GM20431 (cell line): Measurements from ENCODE around the gene SPRR1B.
"Not testable (repeated sequence)": the region's sequence is repeated elsewhere in the genome, so short reads cannot be mapped to it uniquely, and the experiment has no call there.

Experiments
- in situ Hi-C: fragments of 300-500 bp; cut with MseI, MboI; formaldehyde crosslinking; loops from one replicate; pipeline ENCODE4 v1.15.0; 2020; ENCODE audit warnings: low sequenced_read_pairs; ENCODE audit not compliant: unreplicated experiment

SPRR1B gene, protein sequence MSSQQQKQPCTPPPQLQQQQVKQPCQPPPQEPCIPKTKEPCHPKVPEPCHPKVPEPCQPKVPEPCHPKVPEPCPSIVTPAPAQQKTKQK

DNA sequence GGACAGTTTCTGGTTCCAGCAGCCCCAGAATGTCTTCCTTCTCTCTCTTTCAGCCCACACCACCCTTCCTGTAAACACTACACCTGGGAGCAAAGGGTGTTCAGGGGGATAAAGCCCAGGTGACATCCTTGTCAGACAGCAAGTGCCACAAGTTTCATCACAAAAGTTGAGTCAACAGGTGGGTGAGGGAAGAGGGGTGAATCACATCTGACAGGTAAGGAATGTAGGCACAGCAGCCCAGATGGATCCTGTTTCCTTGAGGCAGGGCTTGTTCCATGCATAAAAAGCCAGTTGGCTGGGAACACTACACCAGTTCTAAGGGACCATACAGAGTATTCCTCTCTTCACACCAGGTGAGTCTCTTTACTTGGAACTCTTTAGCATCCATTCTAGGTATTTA lies at the start of gene SPRR1B:
Gene SPRR1B, plus strand, starts transcription at position 309 of the 400 bp plus-strand sequence. CDS start 1,143 bp downstream, outside the sequence.
- in situ Hi-C loops, result no loop called here

DNA sequence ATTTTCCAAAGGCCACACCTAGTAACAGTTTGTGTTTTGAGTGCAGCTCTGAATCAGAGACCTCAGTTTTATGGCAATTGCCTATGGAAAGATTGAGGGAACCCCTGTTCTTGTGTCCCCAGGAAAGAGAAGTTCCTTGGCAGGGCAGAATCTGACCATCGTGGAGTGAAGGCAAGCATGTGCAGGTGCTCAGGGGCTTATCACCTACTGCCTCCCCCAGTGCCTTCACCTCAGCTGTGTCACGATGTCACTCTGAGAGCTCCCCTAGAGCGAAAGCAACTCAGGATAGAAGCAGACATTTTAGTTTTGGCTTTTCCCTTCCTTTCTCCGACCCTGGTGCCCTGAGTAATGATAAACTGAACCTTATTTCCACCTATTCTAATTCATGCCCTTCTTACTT lies 48.9 kb upstream of the SPRR1B start:
- in situ Hi-C loops, result no loop called here

DNA sequence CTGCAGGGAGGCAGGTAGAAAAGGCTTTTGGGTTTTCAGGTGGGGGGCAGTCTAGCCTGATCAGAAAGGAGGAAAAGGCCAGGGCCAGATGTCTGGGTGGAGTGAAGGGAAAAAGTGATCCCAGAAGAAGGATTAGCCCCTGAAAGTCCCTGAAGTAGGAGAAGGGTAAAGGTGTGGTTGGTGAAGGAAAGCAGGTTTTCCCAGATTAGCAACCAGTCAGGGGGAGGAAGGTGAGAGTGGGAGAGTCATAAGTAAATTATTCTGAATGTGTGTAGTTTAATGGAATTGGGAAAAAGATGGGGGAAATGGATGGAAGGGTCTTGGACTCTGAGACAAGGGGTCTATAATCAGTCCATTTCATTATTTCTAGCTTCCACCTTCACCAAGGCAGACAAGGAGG lies 47.8 kb upstream of the SPRR1B start:
- in situ Hi-C loops, result no loop called here

DNA sequence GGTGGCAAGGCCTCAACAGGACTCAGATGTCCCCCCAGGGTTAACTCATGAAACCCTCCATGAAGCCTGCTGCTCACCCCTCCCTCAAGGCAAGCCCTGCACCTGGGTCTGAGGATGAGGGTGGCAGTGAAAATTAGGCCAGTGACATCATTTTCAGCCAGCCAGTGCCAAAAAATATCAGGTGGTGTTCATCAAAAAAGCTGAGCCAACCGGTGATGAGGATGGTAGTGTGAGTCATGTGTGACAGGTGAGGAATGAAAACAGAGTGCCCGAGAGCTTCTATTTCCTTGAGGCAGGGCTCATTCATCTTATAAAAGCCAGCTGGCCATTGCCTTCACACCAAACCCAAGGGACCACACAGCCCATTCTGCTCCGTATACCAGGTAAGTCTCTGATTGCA lies 47.3 kb upstream of the SPRR1B start, which contains the start of gene SPRR1A:
Gene SPRR1A, plus strand, starts transcription at position 339 of the 400 bp plus-strand sequence. CDS start 1,150 bp downstream, outside the sequence.
- in situ Hi-C loops, result no loop called here

DNA sequence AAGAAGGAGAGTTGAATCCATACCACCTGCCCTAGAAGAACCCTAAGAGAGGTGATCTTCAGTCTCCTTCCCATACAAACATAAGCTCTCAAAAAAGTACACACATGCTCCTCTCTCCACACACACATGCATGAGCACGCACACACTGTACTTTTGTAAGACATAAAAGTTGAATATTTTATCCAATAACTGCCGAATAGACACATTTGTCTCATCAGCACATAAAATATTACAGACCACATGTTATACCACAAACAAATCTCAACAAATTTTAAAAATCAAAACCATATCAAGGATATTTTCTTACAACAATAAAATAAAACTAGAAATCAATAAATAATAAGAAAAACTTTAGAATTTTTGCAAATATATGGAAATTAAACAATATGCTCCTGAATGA lies 44.4 kb upstream of the SPRR1B start:
- in situ Hi-C loops, result no loop called here

DNA sequence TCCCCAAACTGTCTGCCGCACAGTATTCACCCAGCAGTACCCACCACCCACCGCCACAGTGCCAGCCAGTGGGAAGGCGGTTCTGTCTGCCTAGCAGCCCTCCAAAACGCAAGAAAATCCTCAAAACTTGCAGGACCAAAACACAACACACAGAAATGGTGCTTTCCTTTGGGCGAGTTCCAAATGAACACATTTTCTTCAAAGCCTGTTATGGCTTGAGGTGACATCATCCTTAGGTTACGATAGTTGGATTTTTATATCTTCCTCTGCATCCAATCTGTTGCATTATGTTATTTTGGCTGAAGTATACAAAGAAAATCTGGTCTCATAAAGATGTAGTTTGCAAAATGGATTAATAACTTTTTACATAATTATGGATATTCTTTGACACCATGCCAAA lies 37.8 kb upstream of the SPRR1B start:
- in situ Hi-C loops, result no loop called here

DNA sequence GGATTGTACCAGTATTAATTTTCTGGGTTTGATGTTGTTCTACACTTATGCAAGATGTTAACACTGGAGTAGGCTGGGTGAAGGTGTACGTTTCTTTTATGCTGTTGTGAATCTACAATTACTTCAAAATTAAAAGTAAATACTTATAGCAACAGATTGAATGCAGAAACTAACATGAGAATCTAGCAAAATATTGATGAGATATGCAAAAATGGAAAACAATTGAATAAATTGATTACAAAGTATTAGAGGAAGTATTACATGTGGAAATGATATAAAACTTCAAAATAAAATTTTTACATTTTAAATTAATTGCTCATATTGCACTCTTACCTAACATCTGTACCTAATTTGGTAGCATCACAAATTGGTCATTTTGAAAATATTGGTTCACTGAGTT lies 35.2 kb upstream of the SPRR1B start:
- in situ Hi-C loops, result no loop called here

DNA sequence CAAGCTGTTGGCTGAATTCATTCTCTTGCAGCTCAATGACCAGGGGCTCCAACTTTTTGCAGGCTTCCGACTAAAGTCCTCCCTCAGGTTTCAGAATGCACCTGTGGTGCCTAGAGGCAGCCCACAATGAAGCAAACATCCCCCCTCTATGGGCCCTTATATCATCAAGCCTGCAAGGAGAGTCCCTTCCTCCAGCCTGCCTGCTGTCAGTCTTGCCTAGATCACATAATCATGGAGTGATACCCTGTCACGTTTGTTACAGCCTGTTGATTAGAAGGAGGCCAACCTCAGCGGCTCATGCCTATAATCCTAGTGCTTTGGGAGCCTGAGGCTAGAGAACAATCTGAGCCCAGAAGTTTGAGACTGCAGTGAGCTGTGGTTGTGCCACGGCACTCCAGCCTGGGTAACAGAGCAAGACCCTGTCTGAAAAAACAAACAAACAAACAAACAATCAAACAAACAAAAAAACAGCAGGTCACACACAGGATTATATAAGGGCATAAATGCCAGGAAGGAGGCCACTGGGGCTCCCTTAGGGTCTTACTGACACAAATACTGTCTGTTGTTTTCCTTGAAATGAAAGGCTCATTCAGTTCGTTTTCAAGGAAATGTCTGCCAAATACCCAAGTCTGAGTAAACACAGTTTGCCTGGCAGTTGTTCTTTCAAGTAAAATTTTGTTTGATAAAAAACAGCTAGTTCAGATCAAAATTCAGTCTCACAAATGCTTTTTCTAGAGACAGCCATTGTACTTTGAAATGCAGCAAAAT lies 34.2 kb upstream of the SPRR1B start:
- in situ Hi-C loops, result no loop called here

DNA sequence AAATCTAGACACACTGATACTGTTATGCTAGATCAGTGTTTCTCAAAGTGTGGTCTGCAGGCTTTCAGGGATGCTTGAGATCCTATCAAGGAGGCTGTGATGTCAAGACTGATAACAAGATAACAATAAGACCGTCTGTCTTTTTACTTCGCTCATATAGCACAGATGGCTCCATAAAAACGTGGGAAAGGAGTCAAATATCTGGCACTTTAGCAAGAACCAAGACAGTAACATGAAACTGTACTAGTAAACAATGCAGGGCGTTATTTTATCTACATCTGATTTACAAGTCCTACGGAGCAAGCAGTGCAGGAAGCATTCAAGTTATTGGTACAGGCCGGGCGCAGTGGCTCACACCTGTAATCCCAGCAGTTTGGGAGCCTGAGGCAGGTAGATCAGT lies 33.1 kb upstream of the SPRR1B start:
- in situ Hi-C loops, result no loop called here

DNA sequence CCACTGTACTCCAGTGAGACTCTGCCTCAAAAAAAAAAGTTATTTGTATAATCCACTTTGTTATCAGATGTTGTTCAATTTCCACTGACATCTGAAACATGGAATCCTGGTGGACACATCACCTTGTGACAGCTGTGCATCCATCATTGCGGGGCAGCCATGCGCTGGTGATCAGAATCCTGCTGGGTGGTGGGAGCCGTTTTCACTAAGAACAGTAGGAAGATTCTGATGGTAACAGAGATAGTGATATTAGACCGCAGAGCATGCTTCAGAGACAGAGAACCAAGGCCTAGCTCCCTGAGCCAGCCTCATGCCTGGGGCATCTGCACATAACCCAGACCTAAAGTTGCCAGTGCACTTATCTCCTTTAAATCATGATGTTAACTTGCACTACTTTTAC lies 32.5 kb upstream of the SPRR1B start:
- in situ Hi-C loops, result no loop called here

DNA sequence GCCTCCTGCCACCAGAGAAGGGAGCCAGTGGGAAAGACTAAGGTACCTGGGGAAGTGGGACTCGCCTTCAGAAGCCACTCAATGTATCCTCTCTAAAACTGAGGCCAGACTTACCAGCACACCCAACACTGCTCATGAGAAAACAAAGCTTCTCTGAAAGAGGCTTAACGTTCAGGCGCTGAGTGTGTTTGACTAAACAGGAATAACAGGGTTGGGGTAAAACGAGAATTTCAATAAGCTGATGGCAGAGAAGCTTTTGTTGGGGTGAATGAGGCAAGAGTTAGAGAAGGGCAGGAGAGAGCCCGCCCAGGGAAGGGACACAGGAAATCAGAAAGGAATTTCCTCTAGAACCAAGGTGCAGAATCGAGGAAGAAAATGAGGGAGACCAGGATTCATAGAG lies 31.2 kb upstream of the SPRR1B start:
- in situ Hi-C loops, result no loop called here

DNA sequence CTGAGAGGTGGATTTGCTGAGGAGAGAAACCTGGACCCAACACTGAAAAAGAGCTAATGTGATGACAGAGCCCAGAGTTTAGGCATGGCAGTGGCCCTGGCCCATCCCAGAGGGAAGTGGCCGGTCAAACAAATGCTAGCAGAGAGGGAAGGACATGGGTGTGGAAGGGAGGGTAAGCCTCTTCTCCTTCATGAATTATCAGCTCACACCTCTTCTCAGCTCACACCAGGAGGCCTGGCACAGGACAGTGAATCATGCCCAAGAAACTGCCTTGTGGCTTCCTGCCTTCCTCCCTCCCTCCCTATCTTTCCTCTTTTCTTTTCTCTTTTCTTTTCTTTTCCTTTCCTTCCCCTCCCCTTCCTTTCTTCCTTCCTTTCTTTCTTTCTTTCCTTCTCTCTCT lies 30.7 kb upstream of the SPRR1B start:
- in situ Hi-C loops, result no loop called here

DNA sequence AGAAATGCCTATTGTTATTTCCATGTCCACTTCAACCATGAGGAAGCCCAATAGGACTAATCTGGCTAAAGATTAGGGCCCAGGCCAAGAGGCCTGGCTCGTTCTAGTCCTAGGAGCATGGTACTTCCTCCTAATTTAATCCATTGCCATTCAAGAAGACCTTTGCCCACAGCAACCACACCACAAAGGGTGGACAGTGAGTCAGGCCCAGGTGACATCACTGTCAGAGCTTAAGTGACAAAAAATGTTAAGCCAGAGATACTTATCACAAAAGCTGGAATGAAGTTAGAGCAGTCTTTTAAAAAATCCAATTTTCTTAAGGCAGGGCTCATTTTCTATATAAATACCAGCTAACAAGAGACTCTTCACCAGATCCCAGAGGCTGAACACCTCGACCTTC lies 29.6 kb upstream of the SPRR1B start, which contains the start of gene SPRR3:
Gene SPRR3, plus strand, starts transcription at position 368 of the 400 bp plus-strand sequence. CDS start 1,272 bp downstream, outside the sequence.
- in situ Hi-C loops, result no loop called here

DNA sequence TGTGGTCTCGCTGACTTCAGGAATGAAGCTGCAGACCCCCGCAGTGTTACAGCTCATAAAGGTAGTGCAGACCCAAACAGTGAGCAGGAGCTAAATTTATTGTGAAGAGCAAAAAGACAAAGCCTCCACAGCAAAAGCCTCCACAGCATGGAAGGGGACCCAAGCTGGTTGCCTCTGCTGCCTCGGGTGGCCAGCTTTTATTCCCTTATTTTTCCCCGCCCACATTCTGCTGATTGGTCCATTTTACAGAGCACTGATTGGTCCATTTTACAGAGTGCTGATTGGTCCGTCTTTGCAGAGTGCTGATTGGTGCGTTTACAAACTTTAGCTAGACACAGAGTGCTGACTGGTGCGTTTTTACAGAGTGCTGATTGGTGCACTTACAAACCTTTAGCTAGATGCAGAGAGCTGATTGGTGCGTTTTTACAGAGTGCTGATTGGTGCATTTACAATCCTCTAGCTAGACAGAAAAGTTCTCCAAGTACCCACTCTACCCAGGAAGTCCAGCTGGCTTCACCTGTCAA lies 19.7 kb upstream of the SPRR1B start:
- in situ Hi-C loops, result not testable (repeated sequence)

DNA sequence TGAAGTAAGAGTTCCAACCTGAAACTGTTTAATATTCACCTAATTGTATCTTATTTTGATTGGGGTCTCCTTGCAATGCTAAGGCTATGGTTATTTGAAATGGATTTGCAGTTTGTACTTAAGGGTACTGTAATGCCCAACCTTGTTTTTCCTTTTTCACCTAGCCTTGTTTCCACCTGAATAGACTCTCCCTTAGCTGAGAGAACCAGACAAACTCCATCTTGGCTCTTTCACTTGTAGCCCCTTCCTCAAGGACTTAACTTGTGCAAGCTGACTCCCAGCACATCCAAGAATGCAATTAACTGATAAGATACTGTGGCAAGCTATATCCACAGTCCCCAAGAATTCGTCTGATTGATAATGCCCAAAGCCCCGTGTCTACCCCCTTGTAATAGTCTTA lies 9.2 kb upstream of the SPRR1B start:
- in situ Hi-C loops, result not testable (repeated sequence)

DNA sequence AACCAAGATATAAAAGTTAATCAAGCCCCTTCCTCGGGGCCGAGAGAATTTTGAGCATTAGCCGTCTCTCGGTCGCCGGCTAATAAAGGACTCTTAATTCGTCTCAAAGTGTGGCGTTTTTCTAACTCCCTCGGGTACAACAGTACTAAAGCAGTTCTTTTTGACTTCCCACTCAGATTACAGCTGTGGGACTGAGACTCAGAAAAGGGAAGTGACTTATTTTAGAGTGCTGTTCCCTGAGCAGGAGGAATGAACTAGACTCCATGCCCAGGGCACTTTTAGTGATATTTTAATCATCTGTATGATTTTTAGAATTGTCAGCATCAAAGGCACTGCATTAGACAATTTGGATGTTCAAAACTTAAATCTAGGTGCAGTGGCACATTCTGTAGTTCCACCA lies 8.7 kb upstream of the SPRR1B start:
- in situ Hi-C loops, result not testable (repeated sequence)

DNA sequence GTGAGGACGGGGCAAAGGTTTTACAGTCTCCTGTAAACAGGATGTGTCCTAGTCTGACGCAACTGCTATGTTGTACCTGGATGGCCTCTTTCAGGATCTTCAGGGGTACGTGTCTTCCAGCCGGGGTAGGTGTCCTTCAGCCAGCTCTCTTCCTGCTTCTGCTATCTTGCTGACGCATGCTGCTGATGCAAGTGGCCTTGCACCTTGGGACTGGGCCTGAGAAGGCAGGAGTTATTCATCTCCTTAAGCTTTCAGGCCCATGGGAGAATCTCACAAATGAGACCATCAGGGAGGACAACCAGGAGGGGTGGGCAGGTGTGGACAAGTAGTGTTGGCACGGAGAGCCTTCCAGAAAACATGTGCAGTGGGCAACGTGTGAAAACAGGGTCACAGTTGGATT lies 7.9 kb upstream of the SPRR1B start:
- in situ Hi-C loops, result no loop called here

DNA sequence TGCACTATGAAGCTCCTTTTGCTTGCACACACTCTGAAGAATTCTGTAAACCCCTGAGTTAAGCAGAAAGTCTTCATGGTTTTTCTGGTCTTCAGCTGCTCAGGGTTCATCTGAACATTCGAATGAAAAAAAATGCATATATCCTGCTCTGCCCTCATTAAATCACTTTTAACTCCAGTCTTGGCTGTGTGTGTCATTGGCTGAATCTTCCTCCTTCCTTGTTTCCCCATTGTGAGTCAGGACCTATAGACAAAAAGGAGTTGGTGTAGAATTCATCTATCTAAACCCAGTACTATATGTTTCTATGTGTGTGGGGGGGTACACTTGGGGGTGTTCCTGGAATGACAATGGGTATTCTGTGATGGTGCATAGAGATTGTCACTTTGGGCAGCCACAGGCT lies 6.6 kb upstream of the SPRR1B start:
- in situ Hi-C loops, result no loop called here

DNA sequence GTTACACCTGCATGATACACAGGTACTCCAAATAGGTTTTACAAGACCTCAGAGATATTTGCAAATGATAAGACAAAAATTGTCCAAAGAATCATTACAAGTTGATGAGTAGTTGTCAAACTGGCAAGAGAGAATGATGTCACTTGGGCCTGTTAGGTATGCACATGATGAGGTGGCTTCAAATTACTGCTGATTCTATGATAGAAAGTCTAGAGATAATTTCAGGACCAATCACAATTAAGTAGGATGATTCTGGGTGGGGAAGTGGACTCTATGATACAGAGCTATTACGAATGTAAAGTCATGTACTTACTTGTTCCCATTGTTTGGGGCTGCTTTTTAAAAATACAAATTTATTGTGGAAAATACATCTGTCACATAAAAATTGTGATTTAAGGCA lies 5.2 kb upstream of the SPRR1B start:
- in situ Hi-C loops, result no loop called here

DNA sequence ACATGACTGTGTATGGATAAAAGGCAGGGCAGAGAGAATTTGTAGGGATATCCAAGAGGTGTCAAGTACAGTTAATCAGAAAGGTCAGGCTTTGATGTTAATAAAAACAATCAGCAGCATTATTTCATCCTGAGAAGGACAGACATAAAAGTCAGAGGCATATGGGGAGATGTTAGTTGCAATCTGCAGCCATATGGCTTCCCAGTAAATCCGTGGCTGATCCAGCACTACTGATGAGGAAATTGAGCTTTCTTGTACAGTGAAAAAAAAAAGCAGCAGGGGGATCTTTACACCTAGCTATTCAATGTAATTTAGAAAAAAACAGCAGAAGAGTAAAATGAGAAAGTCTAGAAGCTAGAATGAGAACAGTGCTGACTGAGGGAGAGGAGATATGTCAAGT lies 2.2 kb upstream of the SPRR1B start:
- in situ Hi-C loops, result no loop called here

DNA sequence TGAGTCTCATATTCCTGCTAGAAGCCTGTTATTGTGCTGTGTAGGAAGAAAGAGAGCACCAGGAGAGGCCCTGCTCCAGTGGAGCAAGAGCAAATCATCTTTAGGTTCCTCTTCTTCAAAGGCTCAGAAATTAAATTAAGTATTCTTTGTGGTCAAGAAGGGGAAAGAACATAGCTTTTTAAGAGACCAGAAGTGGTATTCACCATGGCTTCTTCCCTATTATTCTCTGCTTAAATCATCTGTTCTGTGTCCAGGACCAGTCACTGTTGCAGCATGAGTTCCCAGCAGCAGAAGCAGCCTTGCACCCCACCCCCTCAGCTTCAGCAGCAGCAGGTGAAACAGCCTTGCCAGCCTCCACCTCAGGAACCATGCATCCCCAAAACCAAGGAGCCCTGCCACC lies 1.1 kb downstream of the SPRR1B start:
- in situ Hi-C loops, result no loop called here
